SK-N-SH treated with all-trans-retinoic acid at 6 μM for 48 hours (cell line): ENCODE data around the gene SEZ6L2.

Experiments
- ATAC-seq: fragments of 200-7000 bp; cut with Tn5 transposase; 3 replicates; pipeline ENCODE4 v1.9.1; 2020; ENCODE audit warnings: mild to moderate bottlenecking, moderate library complexity
- ARNTL ChIP-seq: fragments of 450-650 bp; formaldehyde crosslinking; IDR thresholded peaks from 2 replicates; pipeline ENCODE4 v1.5.0; 2020; ENCODE audit warnings: low read depth, mild to moderate bottlenecking, moderate library complexity, borderline replicate concordance
- CSDC2 ChIP-seq: fragments of 250-450 bp; sonication (Bioruptor Pico); IDR thresholded peaks from 2 replicates; pipeline ENCODE4 v1.5.0; 2020; ENCODE audit warnings: mild to moderate bottlenecking, moderate library complexity
- GLIS3 ChIP-seq: fragments of 250-450 bp; sonication (Bioruptor Pico); IDR thresholded peaks from 2 replicates; pipeline ENCODE4 v1.5.0; 2020; ENCODE audit warnings: mild to moderate bottlenecking, moderate library complexity
- ISL1 ChIP-seq: fragments of 250-450 bp; sonication (Bioruptor Pico); IDR thresholded peaks from 2 replicates; pipeline ENCODE4 v2.1.2; 2022; ENCODE audit warnings: mild to moderate bottlenecking, moderate library complexity
- OSR1 ChIP-seq: fragments of 250-450 bp; sonication (Bioruptor Pico); IDR thresholded peaks from 2 replicates; pipeline ENCODE4 v1.8.0; 2022; ENCODE audit warnings: moderate library complexity, mild to moderate bottlenecking, inconsistent platforms
- PPARA ChIP-seq: fragments of 250-450 bp; sonication (Bioruptor Pico); IDR thresholded peaks from 2 replicates; pipeline ENCODE4 v1.5.0; 2020; ENCODE audit warnings: mild to moderate bottlenecking, borderline replicate concordance
- SNAI2 ChIP-seq: fragments of 250-450 bp; sonication (Bioruptor Pico); IDR thresholded peaks from 2 replicates; pipeline ENCODE4 v1.5.0; 2020; ENCODE audit warnings: mild to moderate bottlenecking, moderate library complexity
- TCF4 ChIP-seq: fragments of 250-450 bp; sonication (Bioruptor Pico); IDR thresholded peaks from 2 replicates; pipeline ENCODE4 v1.8.0; 2021; ENCODE audit warnings: mild to moderate bottlenecking, moderate library complexity, borderline replicate concordance
- TOX ChIP-seq: fragments of 250-450 bp; sonication (Bioruptor Pico); IDR thresholded peaks from 2 replicates; pipeline ENCODE4 v1.8.0; 2021; ENCODE audit warnings: mild to moderate bottlenecking, moderate library complexity, borderline replicate concordance
- ZC3H10 ChIP-seq: fragments of 250-450 bp; sonication (Bioruptor Pico); IDR thresholded peaks from 2 replicates; pipeline ENCODE4 v1.5.1; 2021; ENCODE audit warnings: mild to moderate bottlenecking, moderate library complexity
- ZFP3 ChIP-seq: fragments of 250-450 bp; sonication (Bioruptor Pico); IDR thresholded peaks from 2 replicates; pipeline ENCODE4 v1.5.0; 2020; ENCODE audit warnings: mild to moderate bottlenecking, moderate library complexity
- ZFP30 ChIP-seq: fragments of 450-650 bp; formaldehyde crosslinking; IDR thresholded peaks from 2 replicates; pipeline ENCODE4 v1.5.0; 2022; ENCODE audit warnings: mild to moderate bottlenecking, moderate library complexity
- ZNF565 ChIP-seq: fragments of 450-650 bp; formaldehyde crosslinking; conservative IDR thresholded peaks from 2 replicates; pipeline ENCODE4 v1.5.0; 2020; ENCODE audit warnings: low read depth, mild to moderate bottlenecking, moderate library complexity
- TF ChIP-seq, protein P1 (sequence below): fragments of 250-450 bp; sonication (Bioruptor Pico); IDR thresholded peaks from 2 replicates; pipeline ENCODE4 v1.5.0; 2020; ENCODE audit warnings: mild to moderate bottlenecking, moderate library complexity
- TF ChIP-seq, protein P2 (sequence below): fragments of 250-450 bp; sonication (Bioruptor Pico); IDR thresholded peaks from 2 replicates; pipeline ENCODE4 v1.8.0; 2020; ENCODE audit warnings: mild to moderate bottlenecking, moderate library complexity, borderline replicate concordance
- TF ChIP-seq, protein P3 (sequence below): fragments of 250-450 bp; sonication (Bioruptor Pico); IDR thresholded peaks from 2 replicates; pipeline ENCODE4 v1.5.1; 2021; ENCODE audit warnings: mild to moderate bottlenecking, moderate library complexity
- TF ChIP-seq, protein P4 (sequence below): fragments of 250-450 bp; sonication (Bioruptor Pico); IDR thresholded peaks from 2 replicates; pipeline ENCODE4 v1.5.1; 2020; ENCODE audit warnings: low read depth, mild to moderate bottlenecking, moderate library complexity
- TF ChIP-seq, protein P5 (sequence below): fragments of 250-450 bp; sonication (Bioruptor Pico); IDR thresholded peaks from 2 replicates; pipeline ENCODE4 v1.8.0; 2021; ENCODE audit warnings: low read depth, mild to moderate bottlenecking, moderate library complexity, borderline replicate concordance

Gene SEZ6L2

DNA sequence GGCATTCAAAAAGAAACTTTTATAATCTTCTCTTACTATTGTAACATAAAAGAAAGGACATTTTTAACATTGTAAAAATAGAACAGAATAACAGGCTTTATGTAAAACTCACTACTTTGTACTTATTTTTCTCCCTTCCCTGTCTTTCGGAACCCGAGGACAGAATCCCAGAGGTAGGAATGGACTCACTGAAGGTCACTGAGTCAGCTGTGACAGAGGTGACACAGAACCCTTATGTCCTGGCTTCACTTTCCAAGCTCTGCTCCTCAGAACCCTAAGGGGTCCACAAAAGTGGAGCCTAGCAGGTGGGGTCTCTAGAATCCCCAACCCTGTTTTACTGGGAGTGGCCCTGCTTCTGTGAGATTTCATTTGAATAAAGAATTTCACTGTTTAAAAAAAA is 23.0 kb upstream of the SEZ6L2 start (continued):
- TF ChIP-seq, protein P1, sequence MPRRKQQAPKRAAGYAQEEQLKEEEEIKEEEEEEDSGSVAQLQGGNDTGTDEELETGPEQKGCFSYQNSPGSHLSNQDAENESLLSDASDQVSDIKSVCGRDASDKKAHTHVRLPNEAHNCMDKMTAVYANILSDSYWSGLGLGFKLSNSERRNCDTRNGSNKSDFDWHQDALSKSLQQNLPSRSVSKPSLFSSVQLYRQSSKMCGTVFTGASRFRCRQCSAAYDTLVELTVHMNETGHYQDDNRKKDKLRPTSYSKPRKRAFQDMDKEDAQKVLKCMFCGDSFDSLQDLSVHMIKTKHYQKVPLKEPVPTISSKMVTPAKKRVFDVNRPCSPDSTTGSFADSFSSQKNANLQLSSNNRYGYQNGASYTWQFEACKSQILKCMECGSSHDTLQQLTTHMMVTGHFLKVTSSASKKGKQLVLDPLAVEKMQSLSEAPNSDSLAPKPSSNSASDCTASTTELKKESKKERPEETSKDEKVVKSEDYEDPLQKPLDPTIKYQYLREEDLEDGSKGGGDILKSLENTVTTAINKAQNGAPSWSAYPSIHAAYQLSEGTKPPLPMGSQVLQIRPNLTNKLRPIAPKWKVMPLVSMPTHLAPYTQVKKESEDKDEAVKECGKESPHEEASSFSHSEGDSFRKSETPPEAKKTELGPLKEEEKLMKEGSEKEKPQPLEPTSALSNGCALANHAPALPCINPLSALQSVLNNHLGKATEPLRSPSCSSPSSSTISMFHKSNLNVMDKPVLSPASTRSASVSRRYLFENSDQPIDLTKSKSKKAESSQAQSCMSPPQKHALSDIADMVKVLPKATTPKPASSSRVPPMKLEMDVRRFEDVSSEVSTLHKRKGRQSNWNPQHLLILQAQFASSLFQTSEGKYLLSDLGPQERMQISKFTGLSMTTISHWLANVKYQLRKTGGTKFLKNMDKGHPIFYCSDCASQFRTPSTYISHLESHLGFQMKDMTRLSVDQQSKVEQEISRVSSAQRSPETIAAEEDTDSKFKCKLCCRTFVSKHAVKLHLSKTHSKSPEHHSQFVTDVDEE (CRISPR knock-in tag), result no peak

DNA sequence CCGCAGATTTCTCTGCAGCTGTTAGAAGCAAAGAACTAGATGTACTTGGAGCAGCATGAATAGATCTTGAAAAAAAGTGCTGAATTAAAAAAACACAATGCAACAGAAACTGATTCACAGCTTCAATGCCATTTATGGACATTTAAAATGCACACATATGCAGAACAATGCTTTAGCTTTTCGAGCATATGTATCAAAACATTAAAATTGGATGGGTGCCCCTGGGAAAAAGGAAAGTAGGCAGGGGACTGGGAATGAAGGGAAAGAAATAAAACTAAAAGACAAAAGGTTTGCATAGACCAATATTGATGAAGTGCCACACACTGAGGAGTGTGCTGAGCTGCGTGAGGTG is 21.7 kb upstream of the SEZ6L2 start:
- no peak for ATAC-seq
- TF ChIP-seq ARNTL (CRISPR knock-in tag), result no peak
- TF ChIP-seq PPARA, result no peak
- no peak for TF ChIP-seq GLIS3 (CRISPR knock-in tag)
- no peak for TF ChIP-seq ZFP3 (CRISPR knock-in tag)
- TF ChIP-seq, protein P2, sequence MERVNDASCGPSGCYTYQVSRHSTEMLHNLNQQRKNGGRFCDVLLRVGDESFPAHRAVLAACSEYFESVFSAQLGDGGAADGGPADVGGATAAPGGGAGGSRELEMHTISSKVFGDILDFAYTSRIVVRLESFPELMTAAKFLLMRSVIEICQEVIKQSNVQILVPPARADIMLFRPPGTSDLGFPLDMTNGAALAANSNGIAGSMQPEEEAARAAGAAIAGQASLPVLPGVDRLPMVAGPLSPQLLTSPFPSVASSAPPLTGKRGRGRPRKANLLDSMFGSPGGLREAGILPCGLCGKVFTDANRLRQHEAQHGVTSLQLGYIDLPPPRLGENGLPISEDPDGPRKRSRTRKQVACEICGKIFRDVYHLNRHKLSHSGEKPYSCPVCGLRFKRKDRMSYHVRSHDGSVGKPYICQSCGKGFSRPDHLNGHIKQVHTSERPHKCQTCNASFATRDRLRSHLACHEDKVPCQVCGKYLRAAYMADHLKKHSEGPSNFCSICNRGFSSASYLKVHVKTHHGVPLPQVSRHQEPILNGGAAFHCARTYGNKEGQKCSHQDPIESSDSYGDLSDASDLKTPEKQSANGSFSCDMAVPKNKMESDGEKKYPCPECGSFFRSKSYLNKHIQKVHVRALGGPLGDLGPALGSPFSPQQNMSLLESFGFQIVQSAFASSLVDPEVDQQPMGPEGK (CRISPR knock-in tag), result no peak
- TF ChIP-seq, protein P3, sequence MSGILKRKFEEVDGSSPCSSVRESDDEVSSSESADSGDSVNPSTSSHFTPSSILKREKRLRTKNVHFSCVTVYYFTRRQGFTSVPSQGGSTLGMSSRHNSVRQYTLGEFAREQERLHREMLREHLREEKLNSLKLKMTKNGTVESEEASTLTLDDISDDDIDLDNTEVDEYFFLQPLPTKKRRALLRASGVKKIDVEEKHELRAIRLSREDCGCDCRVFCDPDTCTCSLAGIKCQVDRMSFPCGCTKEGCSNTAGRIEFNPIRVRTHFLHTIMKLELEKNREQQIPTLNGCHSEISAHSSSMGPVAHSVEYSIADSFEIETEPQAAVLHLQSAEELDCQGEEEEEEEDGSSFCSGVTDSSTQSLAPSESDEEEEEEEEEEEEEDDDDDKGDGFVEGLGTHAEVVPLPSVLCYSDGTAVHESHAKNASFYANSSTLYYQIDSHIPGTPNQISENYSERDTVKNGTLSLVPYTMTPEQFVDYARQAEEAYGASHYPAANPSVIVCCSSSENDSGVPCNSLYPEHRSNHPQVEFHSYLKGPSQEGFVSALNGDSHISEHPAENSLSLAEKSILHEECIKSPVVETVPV (CRISPR knock-in tag), result no peak

DNA sequence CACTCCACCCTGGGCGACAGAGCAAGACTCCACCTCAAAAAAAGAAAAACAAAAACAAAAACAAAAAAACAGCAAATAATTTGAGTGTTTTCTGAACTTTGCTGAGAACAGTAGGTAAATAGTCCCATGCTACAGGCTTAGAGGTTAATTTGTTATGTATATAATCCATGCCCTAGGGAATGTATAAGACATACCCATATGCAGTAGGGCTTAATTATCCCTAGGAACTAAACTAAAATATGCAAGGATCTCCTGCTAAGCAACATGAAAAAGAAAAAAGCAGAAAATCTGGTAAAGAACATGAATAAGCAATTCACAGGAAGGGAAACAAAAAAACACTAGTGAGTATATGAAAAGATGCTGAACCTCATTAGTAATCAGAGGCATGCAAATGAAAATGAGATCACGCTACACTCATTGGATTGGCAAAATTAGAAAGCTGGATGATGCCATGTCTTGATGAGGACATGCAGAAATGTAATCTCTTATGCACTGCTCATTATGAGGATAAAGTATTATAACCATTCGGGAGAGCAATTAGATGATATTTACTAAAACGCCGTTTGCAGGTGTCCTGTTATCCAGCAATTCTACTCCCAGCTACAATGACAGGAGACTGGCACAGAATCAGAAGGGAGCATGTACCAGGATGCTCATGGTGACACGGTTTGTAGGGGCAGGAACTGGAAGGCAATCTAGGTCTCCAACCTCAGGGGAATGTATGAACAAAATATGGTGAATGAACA is 21.1 kb upstream of the SEZ6L2 start:
- TF ChIP-seq SNAI2 (CRISPR knock-in tag), result no peak
- TF ChIP-seq CSDC2 (CRISPR knock-in tag), result no peak
- no peak for ATAC-seq

DNA sequence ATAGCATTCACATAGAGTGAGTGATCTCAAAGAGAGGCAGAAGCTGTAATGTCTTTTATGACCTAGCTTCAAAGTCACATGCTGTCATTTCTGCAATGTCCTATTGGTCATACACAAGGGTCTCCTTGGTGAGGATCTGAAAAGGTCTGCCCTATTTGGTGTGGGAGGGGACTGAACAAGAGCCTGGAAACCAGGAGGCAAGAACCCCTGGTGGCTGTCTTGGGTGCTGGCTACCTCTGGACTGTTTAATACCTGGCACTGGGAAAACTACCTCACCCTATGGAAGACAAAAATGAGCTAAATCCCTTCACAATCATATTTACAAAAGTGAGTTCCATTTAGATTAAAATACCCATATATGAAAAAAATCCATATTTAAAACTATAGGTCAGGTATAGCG is 17.6 kb upstream of the SEZ6L2 start:
- TF ChIP-seq TOX (no peak), ISL1 (CRISPR knock-in tag) (no peak), CSDC2 (CRISPR knock-in tag) (no peak), ZC3H10 (no peak), TCF4 (CRISPR knock-in tag) (no peak), ZNF565 (CRISPR knock-in tag) (no peak), PPARA (no peak), OSR1 (no peak), ZFP30 (CRISPR knock-in tag) (no peak), SNAI2 (CRISPR knock-in tag) (no peak)
- TF ChIP-seq, protein P4, sequence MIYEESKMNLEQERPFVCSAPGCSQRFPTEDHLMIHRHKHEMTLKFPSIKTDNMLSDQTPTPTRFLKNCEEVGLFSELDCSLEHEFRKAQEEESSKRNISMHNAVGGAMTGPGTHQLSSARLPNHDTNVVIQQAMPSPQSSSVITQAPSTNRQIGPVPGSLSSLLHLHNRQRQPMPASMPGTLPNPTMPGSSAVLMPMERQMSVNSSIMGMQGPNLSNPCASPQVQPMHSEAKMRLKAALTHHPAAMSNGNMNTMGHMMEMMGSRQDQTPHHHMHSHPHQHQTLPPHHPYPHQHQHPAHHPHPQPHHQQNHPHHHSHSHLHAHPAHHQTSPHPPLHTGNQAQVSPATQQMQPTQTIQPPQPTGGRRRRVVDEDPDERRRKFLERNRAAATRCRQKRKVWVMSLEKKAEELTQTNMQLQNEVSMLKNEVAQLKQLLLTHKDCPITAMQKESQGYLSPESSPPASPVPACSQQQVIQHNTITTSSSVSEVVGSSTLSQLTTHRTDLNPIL, result no peak
- TF ChIP-seq, protein P5, sequence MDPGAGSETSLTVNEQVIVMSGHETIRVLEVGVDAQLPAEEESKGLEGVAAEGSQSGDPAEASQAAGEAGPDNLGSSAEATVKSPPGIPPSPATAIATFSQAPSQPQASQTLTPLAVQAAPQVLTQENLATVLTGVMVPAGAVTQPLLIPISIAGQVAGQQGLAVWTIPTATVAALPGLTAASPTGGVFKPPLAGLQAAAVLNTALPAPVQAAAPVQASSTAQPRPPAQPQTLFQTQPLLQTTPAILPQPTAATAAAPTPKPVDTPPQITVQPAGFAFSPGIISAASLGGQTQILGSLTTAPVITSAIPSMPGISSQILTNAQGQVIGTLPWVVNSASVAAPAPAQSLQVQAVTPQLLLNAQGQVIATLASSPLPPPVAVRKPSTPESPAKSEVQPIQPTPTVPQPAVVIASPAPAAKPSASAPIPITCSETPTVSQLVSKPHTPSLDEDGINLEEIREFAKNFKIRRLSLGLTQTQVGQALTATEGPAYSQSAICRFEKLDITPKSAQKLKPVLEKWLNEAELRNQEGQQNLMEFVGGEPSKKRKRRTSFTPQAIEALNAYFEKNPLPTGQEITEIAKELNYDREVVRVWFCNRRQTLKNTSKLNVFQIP (CRISPR knock-in tag), result no peak
- ATAC-seq, result no peak
